Measurements from ENCODE around the gene OTUD1.

DNA sequence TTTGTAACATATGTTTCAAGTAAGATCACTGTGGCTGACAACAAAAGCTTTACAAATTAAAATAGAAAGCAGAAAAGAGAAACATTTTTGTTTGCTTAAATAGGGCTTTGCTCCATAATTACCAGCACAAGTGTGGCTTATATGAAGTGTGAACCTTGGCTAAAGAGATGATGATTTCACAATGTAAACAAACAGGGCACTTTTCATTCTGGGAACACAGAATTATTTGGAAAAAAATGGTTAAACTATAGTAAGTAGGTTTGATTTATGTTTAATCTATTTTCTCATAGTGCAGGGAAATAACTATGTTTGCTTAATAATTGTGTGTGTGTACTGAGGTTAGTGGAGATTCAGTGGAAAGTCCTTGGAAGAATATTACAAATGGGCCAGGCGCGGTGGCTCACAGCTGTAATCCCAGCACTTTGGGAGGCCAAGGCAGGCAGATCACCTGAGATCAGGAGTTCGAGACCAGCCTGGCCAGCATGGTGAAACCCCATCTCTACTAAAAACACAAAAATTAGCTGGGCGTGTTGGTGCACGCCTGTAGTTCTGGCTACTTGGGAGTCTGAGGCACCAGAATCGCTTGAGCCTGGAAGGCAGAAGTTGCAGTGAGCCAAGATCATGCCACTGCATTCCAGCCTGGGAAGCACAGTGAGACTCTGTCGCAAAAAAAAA is 19.1 kb upstream of the OTUD1 start:
- TF ChIP-seq, protein P1, sequence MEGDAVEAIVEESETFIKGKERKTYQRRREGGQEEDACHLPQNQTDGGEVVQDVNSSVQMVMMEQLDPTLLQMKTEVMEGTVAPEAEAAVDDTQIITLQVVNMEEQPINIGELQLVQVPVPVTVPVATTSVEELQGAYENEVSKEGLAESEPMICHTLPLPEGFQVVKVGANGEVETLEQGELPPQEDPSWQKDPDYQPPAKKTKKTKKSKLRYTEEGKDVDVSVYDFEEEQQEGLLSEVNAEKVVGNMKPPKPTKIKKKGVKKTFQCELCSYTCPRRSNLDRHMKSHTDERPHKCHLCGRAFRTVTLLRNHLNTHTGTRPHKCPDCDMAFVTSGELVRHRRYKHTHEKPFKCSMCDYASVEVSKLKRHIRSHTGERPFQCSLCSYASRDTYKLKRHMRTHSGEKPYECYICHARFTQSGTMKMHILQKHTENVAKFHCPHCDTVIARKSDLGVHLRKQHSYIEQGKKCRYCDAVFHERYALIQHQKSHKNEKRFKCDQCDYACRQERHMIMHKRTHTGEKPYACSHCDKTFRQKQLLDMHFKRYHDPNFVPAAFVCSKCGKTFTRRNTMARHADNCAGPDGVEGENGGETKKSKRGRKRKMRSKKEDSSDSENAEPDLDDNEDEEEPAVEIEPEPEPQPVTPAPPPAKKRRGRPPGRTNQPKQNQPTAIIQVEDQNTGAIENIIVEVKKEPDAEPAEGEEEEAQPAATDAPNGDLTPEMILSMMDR (conservative IDR thresholded peaks at IDR 0.05 in 1 of 2, IDR thresholded peaks at IDR 0.05 in 1 of 2; ENCODE audit: low read depth in 1 of 2, low read length in 2 of 2): no peak
- no peak for TF ChIP-seq EZH2 (IDR thresholded peaks at IDR 0.05; ENCODE audit: low read length, missing control alignments)

Data from fibroblast of lung (primary cell).